ENCODE measurements around the gene BOC. TPM values are rescaled to one million over a fixed set of nuclear protein-coding genes. Genes with fewer than 3 reads are reported as not detected.
A peak's percentile ranks its signal among the peaks of the same experiment; 100 is the strongest.

The BOC gene
- total RNA-seq, 6 experiments from 2014 or later, result 7.0 to 15.1 (median 13.2) TPM

DNA sequence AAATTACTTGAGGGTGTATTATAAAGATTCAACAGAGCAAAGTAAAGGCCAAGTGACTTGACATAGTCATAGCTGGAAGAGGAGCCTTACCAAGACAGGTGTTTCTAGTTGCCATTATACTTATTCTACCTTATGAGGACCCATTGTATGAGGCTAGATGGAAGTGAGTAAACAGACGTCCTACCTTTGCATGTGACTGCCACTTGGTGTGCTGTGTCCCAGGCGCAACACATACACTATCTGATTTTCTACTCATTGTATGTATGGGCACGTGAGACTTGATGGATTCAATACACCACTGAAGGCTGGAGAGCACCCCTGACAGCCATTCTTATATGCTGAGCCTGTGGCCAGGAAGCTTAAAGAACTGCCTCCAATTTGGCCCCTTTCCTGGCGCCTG is 40.5 kb downstream of the BOC start:
- H3K4me1 Mint-ChIP-seq (ENCODE audit: low read depth), result peaks cover 53% of the 10 kb centered on the region
- TF ChIP-seq, protein P1, sequence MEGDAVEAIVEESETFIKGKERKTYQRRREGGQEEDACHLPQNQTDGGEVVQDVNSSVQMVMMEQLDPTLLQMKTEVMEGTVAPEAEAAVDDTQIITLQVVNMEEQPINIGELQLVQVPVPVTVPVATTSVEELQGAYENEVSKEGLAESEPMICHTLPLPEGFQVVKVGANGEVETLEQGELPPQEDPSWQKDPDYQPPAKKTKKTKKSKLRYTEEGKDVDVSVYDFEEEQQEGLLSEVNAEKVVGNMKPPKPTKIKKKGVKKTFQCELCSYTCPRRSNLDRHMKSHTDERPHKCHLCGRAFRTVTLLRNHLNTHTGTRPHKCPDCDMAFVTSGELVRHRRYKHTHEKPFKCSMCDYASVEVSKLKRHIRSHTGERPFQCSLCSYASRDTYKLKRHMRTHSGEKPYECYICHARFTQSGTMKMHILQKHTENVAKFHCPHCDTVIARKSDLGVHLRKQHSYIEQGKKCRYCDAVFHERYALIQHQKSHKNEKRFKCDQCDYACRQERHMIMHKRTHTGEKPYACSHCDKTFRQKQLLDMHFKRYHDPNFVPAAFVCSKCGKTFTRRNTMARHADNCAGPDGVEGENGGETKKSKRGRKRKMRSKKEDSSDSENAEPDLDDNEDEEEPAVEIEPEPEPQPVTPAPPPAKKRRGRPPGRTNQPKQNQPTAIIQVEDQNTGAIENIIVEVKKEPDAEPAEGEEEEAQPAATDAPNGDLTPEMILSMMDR (IDR thresholded peaks at IDR 0.05), result no peak
- no peaks in the 10 kb centered on the region for H3K9me3 Mint-ChIP-seq
- DNase-seq, result no peak
- peaks cover 7% of the 10 kb centered on the region; the same call in 1 of the 2 replicates for H3K36me3 Mint-ChIP-seq (ENCODE audit: low read depth)
- peaks cover 4% of the 10 kb centered on the region; the same call in 1 of the 2 replicates for H3K27me3 Mint-ChIP-seq (ENCODE audit: insufficient read depth)
- no peak overlapping the region for H3K4me3 Mint-ChIP-seq
- H3K27ac Mint-ChIP-seq, result no peak overlapping the region

DNA sequence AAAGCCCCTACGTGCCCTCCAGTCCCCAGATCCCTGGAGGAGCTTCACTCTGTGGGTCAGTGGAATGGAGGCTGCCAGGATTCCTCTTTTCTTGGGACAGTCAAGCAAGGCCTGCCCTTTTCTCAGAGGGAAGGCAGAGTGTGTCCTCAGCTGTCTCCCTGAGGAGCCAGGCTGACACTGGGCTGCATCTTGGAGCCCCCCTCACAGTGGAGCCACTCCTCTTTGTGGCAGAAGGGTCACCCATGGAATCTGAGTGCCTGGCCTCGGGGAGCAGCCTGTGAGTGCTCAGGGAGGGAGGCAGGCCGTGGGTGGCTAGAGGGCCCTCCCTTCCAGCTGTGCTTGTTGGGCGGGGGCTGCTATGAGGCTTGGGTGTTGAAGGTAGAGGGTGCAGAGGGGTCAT is 41.2 kb downstream of the BOC start:
- Mint-ChIP-seq H3K27me3 (ENCODE audit: insufficient read depth) (peaks cover 4% of the 10 kb centered on the region; the same call in 1 of the 2 replicates), H3K27ac (no peak overlapping the region), H3K4me1 (ENCODE audit: low read depth) (peaks cover 46% of the 10 kb centered on the region), H3K4me3 (no peak overlapping the region), H3K9me3 (no peaks in the 10 kb centered on the region), H3K36me3 (ENCODE audit: low read depth) (peaks cover 7% of the 10 kb centered on the region; the same call in 1 of the 2 replicates)
- TF ChIP-seq, protein P1 (IDR thresholded peaks at IDR 0.05), result no peak
- no peak for DNase-seq

DNA sequence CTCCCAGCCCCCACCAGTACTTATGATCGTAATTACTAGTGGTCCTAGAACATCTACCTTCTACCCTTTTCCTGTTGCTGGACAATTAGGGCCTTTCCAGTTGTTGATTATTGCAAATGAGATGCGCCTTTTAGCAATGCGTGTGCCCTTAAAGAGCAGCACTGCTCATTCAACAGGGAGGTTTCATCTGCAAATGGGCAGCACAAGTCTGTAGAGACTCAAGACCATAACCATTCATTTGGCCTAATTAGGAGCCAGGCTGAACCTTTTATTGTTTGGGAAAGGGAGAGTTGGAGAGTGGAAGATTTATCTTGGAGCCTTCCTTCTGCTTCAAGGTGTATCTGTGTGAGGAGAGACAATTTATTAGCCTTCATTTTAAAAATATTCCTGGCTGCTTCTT is 42.3 kb downstream of the BOC start:
- DNase-seq, result no peak
- H3K27ac Mint-ChIP-seq, result no peak overlapping the region
- H3K36me3 Mint-ChIP-seq (ENCODE audit: low read depth), result peaks cover 7% of the 10 kb centered on the region; the same call in 1 of the 2 replicates
- peaks cover 34% of the 10 kb centered on the region for H3K4me1 Mint-ChIP-seq (ENCODE audit: low read depth)
- H3K9me3 Mint-ChIP-seq, result no peaks in the 10 kb centered on the region
- no peak overlapping the region for H3K4me3 Mint-ChIP-seq
- peaks cover 7% of the 10 kb centered on the region for H3K27me3 Mint-ChIP-seq (ENCODE audit: insufficient read depth)
- TF ChIP-seq, protein P1 (IDR thresholded peaks at IDR 0.05), result no peak

DNA sequence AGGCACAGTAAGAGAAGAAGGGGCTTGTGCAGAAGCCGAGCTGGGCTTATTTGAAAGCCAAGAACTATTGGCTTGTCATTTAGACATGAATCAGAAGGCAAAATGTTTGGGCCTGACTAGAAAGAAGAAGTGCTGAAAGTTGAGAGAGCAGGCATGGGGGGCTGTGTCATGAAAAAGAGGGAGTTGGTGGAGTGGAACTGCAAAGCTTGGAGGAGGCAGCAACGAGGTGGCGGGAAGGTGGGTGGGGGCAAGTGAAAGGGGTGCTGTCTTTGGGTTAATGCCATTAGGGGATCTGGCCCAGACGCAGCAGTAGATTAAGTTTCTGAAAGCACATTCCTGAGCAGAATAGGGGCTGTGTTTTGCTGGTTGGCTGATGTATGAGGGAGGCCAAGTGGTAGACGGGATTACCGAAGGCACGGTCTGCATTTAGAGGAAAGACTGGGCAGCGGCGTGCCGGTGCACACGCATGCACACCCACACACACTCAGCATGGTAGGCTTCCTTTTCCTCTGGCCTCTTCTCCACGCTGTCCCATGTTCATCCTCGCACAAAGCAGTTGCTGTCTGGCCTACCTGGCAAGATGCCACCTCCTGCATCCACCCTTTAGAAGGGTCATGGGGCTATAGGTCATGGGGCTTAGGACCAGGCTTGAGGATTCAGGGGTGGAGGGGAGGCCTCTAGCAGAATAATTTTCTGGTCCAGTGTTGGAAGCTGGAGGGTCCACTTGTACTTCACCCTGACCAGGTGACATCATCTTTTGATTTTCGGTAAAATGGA is 43.0 kb downstream of the BOC start:
- Mint-ChIP-seq H3K4me3 (no peak overlapping the region), H3K36me3 (ENCODE audit: low read depth) (peaks cover 7% of the 10 kb centered on the region; the same call in 1 of the 2 replicates), H3K4me1 (ENCODE audit: low read depth) (peaks cover 28% of the 10 kb centered on the region), H3K27ac (no peak overlapping the region), H3K9me3 (no peaks in the 10 kb centered on the region), H3K27me3 (ENCODE audit: insufficient read depth) (peaks cover 7% of the 10 kb centered on the region)
- TF ChIP-seq, protein P1 (IDR thresholded peaks at IDR 0.05), result no peak
- DNase-seq, result no peak

DNA sequence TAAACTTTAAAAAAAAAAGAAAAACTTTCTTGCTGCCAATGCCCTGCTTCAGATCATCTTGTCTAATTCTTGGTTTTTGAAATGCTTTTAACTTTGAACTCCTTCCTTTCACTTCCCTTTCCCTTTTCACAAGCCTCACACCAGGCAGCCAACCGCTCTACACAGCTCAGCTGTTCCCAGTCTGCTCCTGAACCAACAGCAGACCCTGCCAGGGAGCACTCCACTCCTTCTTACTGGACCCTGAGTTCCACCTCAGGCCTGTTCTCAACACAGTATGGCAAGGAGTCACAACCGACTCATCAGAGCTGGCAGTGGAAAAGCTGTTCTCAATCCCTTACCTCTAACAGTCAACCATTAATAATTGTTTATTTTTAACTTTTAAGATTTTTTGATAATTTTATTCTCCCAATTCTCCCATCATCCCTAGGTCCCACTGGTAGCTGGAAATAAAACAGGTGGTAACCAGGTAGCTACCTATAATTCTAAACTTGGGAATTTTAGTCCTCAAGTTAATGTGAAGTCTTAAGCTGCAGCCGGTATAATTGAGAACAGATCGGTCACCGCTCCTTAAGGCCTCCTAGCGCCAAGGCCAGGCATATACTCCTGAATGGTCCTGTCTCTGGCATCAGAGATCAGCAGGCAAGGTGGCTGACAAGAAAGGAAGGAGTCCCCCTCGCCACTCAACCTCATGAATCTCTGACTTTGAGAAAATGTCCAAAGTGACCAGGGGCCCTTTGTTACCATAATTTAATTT is 43.9 kb downstream of the BOC start:
- no peaks in the 10 kb centered on the region for H3K9me3 Mint-ChIP-seq
- H3K27me3 Mint-ChIP-seq (ENCODE audit: insufficient read depth), result peaks cover 7% of the 10 kb centered on the region
- no peak overlapping the region for H3K4me3 Mint-ChIP-seq
- peaks cover 19% of the 10 kb centered on the region for H3K4me1 Mint-ChIP-seq (ENCODE audit: low read depth)
- H3K27ac Mint-ChIP-seq, result peak overlapping the region; percentile 62
- TF ChIP-seq, protein P1 (IDR thresholded peaks at IDR 0.05), result peak; percentile 31; the same call in 1 of the 2 replicates
- peaks cover 2% of the 10 kb centered on the region; the same call in 1 of the 2 replicates for H3K36me3 Mint-ChIP-seq (ENCODE audit: low read depth)
- DNase-seq, result no peak
